ENCODE measurements around the gene MYOD1. TPM values are rescaled to one million over a fixed set of nuclear protein-coding genes. Genes with fewer than 3 reads are reported as not detected.

The MYOD1 gene
- total RNA-seq, 1 donor from 2014 or later, result not detected

DNA sequence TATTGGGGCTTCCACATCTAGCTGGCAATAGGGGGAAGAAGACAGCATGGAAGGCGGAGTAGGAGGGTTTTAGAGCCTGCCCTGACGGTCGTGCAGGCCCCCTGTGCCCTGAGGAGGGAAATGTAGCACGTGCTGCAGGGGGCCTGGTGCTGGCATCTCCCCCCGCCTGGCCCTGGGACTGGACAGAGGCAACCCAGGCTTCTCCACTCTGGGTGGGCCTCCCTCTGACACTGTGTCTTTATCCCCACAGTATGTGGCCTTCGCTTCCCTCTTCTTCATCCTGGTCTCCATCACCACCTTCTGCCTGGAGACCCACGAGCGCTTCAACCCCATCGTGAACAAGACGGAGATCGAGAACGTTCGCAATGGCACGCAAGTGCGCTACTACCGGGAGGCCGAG lies 52.0 kb downstream of the MYOD1 start:
- Mint-ChIP-seq H3K4me1 (ENCODE audit: unreplicated experiment) (no peaks in the 10 kb centered on the region), H3K27me3 (ENCODE audit: unreplicated experiment) (peaks cover 5% of the 10 kb centered on the region), H3K4me3 (ENCODE audit: unreplicated experiment) (no peak overlapping the region), H3K27ac (ENCODE audit: unreplicated experiment) (no peak overlapping the region), H3K9me3 (ENCODE audit: unreplicated experiment) (no peaks in the 10 kb centered on the region), H3K36me3 (ENCODE audit: low read depth, unreplicated experiment) (no peaks in the 10 kb centered on the region)
- TF ChIP-seq, protein P1, sequence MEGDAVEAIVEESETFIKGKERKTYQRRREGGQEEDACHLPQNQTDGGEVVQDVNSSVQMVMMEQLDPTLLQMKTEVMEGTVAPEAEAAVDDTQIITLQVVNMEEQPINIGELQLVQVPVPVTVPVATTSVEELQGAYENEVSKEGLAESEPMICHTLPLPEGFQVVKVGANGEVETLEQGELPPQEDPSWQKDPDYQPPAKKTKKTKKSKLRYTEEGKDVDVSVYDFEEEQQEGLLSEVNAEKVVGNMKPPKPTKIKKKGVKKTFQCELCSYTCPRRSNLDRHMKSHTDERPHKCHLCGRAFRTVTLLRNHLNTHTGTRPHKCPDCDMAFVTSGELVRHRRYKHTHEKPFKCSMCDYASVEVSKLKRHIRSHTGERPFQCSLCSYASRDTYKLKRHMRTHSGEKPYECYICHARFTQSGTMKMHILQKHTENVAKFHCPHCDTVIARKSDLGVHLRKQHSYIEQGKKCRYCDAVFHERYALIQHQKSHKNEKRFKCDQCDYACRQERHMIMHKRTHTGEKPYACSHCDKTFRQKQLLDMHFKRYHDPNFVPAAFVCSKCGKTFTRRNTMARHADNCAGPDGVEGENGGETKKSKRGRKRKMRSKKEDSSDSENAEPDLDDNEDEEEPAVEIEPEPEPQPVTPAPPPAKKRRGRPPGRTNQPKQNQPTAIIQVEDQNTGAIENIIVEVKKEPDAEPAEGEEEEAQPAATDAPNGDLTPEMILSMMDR (IDR thresholded peaks at IDR 0.05; ENCODE audit: unreplicated experiment), result no peak
- DNase-seq (ENCODE audit: low spot score), result no peak

Other genes starting within 250 kb of the MYOD1 start
- not detected for gene ABCC8, start 242.7 kb upstream of the MYOD1 start, total RNA-seq (ENCODE audit: unreplicated experiment)
- 1.4 TPM for gene USH1C, start 175.2 kb upstream of the MYOD1 start, total RNA-seq (ENCODE audit: unreplicated experiment)
- 0.13 TPM for gene OTOG, start 172.3 kb upstream of the MYOD1 start, total RNA-seq (ENCODE audit: unreplicated experiment)
- gene KCNC1, start 15.2 kb downstream of the MYOD1 start, total RNA-seq (ENCODE audit: unreplicated experiment), result not detected

Measured in endothelial cell (in vitro differentiated cells).